KMS-11 (cell line): ENCODE measurements around the gene SAG.

Source experiments
- H2AFZ ChIP-seq: fragments of 200-600 bp; sonication (generic); 2 replicates; pipeline ENCODE4 v1.6.1; 2016; ENCODE audit warnings: antibody characterized with exemption, mixed run types, low read depth
- H3K27ac ChIP-seq: fragments of 200-600 bp; sonication (generic); 2 replicates; pipeline ENCODE4 v1.6.1; 2016; ENCODE audit warnings: mild to moderate bottlenecking, mixed run types
- H3K27me3 ChIP-seq: fragments of 200-600 bp; sonication (generic); 2 replicates; pipeline ENCODE4 v1.6.1; 2017; ENCODE audit warnings: mild to moderate bottlenecking, low read depth, mixed run types, moderate library complexity; ENCODE audit not compliant: insufficient read depth
- H3K36me3 ChIP-seq: fragments of 200-600 bp; sonication (generic); 2 replicates; pipeline ENCODE4 v1.6.1; 2017; ENCODE audit warnings: mild to moderate bottlenecking, mixed run types; ENCODE audit not compliant: insufficient read depth
- H3K4me1 ChIP-seq: fragments of 200-600 bp; sonication (generic); 2 replicates; pipeline ENCODE4 v1.6.1; 2016; ENCODE audit warnings: mild to moderate bottlenecking, low read depth, mixed run types; ENCODE audit not compliant: poor library complexity, severe bottlenecking
- H3K4me2 ChIP-seq: fragments of 200-600 bp; sonication (generic); 2 replicates; pipeline ENCODE4 v1.7.0; 2016; ENCODE audit warnings: mild to moderate bottlenecking, mixed run types
- H3K4me3 ChIP-seq: fragments of 200-600 bp; sonication (generic); IDR thresholded peaks from 2 replicates; pipeline ENCODE4 v1.6.1; 2017; ENCODE audit warnings: low read depth, low read length, mixed read lengths; ENCODE audit not compliant: insufficient read depth
- H3K79me2 ChIP-seq: fragments of 200-600 bp; sonication (generic); 2 replicates; pipeline ENCODE4 v1.6.1; 2016; ENCODE audit warnings: low read depth, mixed run types; ENCODE audit not compliant: insufficient read depth
- H3K9ac ChIP-seq: fragments of 200-600 bp; sonication (generic); 2 replicates; pipeline ENCODE4 v1.6.1; 2016; ENCODE audit warnings: mild to moderate bottlenecking, mixed run types
- H4K20me1 ChIP-seq: fragments of 200-600 bp; sonication (generic); 2 replicates; pipeline ENCODE4 v1.6.1; 2016; ENCODE audit warnings: mild to moderate bottlenecking, mixed run types; ENCODE audit not compliant: insufficient read depth
- TF ChIP-seq, protein P1 (sequence below): fragments of 200-600 bp; sonication (generic); conservative IDR thresholded peaks from 2 replicates; pipeline ENCODE4 v1.6.1; 2017; ENCODE audit warnings: low read depth, mild to moderate bottlenecking, antibody characterized with exemption, low read length, moderate library complexity, mixed read lengths

SAG gene

DNA sequence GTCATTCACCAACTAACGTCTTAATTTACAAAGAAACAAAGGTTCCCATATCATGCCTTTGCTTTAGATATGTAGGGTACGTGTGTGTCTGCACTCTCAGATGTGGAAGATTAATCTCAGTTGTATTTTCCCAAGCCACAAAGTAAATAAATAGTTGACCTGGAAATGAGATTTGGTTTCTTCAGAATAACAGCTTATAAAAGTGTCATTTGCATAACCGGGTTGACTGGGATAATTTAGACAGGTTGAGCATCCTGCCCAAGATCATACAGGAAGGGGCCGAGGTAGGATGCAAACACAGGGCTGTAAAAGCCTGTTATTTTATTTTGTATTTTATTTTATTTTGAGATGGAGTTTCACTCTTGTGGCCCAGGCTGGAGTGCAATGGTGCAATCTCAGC is 36.7 kb upstream of the SAG start:
- H3K27ac ChIP-seq = no peak overlapping the region
- no peak overlapping the region for H3K9ac ChIP-seq
- no peaks in the 10 kb centered on the region for H3K79me2 ChIP-seq
- TF ChIP-seq, protein P1, sequence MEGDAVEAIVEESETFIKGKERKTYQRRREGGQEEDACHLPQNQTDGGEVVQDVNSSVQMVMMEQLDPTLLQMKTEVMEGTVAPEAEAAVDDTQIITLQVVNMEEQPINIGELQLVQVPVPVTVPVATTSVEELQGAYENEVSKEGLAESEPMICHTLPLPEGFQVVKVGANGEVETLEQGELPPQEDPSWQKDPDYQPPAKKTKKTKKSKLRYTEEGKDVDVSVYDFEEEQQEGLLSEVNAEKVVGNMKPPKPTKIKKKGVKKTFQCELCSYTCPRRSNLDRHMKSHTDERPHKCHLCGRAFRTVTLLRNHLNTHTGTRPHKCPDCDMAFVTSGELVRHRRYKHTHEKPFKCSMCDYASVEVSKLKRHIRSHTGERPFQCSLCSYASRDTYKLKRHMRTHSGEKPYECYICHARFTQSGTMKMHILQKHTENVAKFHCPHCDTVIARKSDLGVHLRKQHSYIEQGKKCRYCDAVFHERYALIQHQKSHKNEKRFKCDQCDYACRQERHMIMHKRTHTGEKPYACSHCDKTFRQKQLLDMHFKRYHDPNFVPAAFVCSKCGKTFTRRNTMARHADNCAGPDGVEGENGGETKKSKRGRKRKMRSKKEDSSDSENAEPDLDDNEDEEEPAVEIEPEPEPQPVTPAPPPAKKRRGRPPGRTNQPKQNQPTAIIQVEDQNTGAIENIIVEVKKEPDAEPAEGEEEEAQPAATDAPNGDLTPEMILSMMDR = no peak
- no peak overlapping the region for H3K4me3 ChIP-seq
- H4K20me1 ChIP-seq = no peaks in the 10 kb centered on the region
- no peak overlapping the region for H2AFZ ChIP-seq
- H3K27me3 ChIP-seq = no peaks in the 10 kb centered on the region
- H3K4me2 ChIP-seq = no peak overlapping the region
- no peaks in the 10 kb centered on the region for H3K4me1 ChIP-seq
- H3K36me3 ChIP-seq = 0 out of 2 replicates have a peak, but pooled peaks cover 3% of the 10 kb centered on the region

DNA sequence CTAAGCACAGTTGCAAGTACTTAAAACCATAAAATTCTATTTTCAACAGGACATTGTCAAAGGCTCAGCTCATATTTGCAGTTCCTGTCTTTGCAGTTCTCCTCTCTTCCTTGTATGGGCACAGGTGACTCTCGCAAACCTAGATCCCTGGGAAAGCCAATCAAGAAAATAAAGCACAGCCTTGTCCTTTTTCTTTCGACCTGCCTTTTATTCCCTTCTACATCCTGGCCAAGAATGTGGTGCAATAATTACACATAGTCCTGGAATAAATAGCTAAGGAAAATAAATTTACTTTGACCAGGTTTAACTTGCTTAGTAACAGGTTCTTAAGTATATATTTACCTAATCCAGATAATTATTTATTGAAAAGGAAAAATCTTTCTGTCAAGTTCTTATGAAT is 35.9 kb upstream of the SAG start:
- no peaks in the 10 kb centered on the region for H3K27me3 ChIP-seq
- no peaks in the 10 kb centered on the region for H3K79me2 ChIP-seq
- no peak overlapping the region for H3K9ac ChIP-seq
- H3K36me3 ChIP-seq = peaks cover 3% of the 10 kb centered on the region; the same call in 1 of the 2 replicates
- no peak overlapping the region for H2AFZ ChIP-seq
- no peaks in the 10 kb centered on the region for H4K20me1 ChIP-seq
- no peaks in the 10 kb centered on the region for H3K4me1 ChIP-seq
- no peak overlapping the region for H3K4me3 ChIP-seq
- TF ChIP-seq, protein P1 = no peak
- H3K4me2 ChIP-seq = no peak overlapping the region
- no peak overlapping the region for H3K27ac ChIP-seq

DNA sequence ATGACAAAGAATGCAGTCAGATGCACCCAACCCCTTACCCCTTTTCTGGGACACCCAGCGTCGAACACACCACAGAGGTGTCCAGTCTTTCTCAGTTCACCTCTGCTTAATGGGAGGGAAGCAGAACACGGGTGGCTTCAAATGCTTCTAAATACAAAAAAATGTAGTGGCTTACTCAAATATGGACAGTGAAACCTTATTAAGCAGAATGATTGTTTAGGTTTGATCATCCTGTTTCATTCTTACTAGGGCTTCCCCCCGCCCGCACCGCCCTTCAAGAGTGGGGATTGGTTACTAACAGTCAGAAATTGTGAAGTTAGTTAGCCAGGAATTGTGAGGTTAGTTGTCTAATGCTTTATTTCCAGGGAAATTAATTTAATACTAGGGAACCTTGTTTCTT is 34.5 kb upstream of the SAG start:
- H3K79me2 ChIP-seq = no peaks in the 10 kb centered on the region
- H3K27ac ChIP-seq = no peak overlapping the region
- no peaks in the 10 kb centered on the region for H4K20me1 ChIP-seq
- no peak overlapping the region for H3K4me2 ChIP-seq
- no peak overlapping the region for H3K4me3 ChIP-seq
- no peak overlapping the region for H3K9ac ChIP-seq
- no peak overlapping the region for H2AFZ ChIP-seq
- peaks cover 3% of the 10 kb centered on the region; the same call in 1 of the 2 replicates for H3K36me3 ChIP-seq
- TF ChIP-seq, protein P1 = no peak
- no peaks in the 10 kb centered on the region for H3K27me3 ChIP-seq
- H3K4me1 ChIP-seq = no peaks in the 10 kb centered on the region

DNA sequence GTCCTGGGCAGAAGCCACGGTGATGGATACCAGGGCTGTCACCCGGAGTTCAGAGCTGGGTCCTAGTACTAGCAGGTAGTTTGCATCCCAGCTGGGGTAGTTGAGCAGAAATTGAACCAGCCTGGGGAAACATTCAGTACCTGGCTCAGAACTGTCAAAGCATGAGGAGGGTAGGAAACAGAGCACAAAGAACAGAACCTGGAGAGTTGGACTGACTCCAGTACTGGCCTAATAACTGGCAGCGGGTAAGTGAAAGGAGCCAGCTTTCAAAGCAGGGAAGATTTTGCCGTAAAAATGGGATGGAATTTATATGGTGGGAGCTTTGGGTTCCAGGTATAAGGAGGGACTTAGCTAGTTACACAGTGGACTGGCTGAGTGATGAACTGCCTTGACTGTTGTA is 32.4 kb upstream of the SAG start:
- no peak overlapping the region for H3K27ac ChIP-seq
- H3K79me2 ChIP-seq = no peaks in the 10 kb centered on the region
- H3K9ac ChIP-seq = no peak overlapping the region
- no peak overlapping the region for H3K4me3 ChIP-seq
- H3K4me2 ChIP-seq = no peak overlapping the region
- TF ChIP-seq, protein P1 = no peak
- H4K20me1 ChIP-seq = no peaks in the 10 kb centered on the region
- no peaks in the 10 kb centered on the region for H3K27me3 ChIP-seq
- H3K4me1 ChIP-seq = no peaks in the 10 kb centered on the region
- H3K36me3 ChIP-seq = peaks cover 8% of the 10 kb centered on the region; the same call in 1 of the 2 replicates
- no peak overlapping the region for H2AFZ ChIP-seq

DNA sequence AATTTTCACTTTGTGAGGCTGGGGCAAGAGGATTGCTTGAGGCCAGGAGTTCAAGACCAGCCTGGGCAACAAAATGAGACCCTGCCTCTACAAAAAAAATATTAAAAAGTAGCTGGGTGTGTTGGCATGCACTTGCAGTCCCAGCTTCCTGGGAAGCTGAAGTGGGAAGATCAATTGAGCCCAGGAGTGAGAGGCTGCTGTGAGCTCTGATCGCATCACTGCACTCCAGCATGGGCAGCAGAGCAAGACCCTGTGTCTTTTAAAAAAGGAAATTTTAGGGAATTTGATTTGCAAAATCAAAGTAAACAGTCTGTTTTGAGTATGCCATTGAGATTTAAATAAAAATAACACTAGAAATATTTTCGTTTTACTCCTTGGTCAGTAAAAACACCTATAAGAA is 28.7 kb upstream of the SAG start:
- Histone ChIP-seq H3K36me3 (peaks cover 5% of the 10 kb centered on the region; the same call in 1 of the 2 replicates), H3K4me3 (no peak overlapping the region), H3K79me2 (no peaks in the 10 kb centered on the region), H3K9ac (no peak overlapping the region), H3K27me3 (no peaks in the 10 kb centered on the region), H3K4me1 (no peaks in the 10 kb centered on the region), H2AFZ (no peak overlapping the region), H4K20me1 (no peaks in the 10 kb centered on the region), H3K4me2 (no peak overlapping the region), H3K27ac (no peak overlapping the region)
- TF ChIP-seq, protein P1 = no peak
